Astrocyte of the cerebellum (primary cell): ENCODE measurements around the gene PMS1.
"Not testable (repeated sequence)": the region's sequence is repeated elsewhere in the genome, so short reads cannot be mapped to it uniquely, and the experiment has no call there.

ENCODE experiments used
- DNase-seq: peaks from one replicate; pipeline ENCODE4 v3.0.0-alpha.2; 2011; ENCODE audit warnings: low read depth
- H3K4me3 ChIP-seq: 2 replicates; pipeline ENCODE4 v1.5.1; 2011; ENCODE audit warnings: mild to moderate bottlenecking, low read depth, low read length, moderate library complexity
- in situ Hi-C: cut with HindIII; loops from 2 replicates; pipeline ENCODE4 v1.10.0; 2017; ENCODE audit warnings: low sequenced_read_pairs
- TF ChIP-seq, protein P1 (sequence below): IDR thresholded peaks from 2 replicates; pipeline ENCODE4 v1.5.1; 2012; ENCODE audit warnings: low read length, low read depth, moderate library complexity, mild to moderate bottlenecking; ENCODE audit errors: missing control alignments

The PMS1 gene

GRCh38 chr2:189830510-189830909 lies 46.3 kb downstream of the PMS1 start:
- in situ Hi-C loops: no loop called here

DNA sequence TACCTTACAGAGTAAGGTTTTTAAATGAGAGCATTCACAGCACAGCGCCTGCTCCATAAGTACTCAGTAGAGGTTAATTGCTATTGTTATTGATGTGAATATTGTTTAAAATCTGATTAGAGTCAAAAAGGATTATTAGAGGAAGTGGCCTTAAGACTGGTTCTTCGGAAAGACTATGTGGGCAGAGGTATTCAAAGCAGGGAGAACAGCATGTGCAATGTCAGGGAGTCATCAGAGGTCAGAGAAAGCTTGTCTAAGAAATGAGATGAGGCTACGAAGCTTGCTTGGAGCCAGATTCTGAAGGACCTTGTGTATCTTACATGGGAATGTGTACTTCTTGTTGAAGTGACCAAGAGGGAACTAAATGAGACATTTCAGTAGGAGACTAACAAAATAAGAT lies 49.8 kb downstream of the PMS1 start:
- in situ Hi-C loops: no loop called here
- DNase-seq: no peak
- H3K4me3 ChIP-seq: no peak overlapping the region
- TF ChIP-seq, protein P1, sequence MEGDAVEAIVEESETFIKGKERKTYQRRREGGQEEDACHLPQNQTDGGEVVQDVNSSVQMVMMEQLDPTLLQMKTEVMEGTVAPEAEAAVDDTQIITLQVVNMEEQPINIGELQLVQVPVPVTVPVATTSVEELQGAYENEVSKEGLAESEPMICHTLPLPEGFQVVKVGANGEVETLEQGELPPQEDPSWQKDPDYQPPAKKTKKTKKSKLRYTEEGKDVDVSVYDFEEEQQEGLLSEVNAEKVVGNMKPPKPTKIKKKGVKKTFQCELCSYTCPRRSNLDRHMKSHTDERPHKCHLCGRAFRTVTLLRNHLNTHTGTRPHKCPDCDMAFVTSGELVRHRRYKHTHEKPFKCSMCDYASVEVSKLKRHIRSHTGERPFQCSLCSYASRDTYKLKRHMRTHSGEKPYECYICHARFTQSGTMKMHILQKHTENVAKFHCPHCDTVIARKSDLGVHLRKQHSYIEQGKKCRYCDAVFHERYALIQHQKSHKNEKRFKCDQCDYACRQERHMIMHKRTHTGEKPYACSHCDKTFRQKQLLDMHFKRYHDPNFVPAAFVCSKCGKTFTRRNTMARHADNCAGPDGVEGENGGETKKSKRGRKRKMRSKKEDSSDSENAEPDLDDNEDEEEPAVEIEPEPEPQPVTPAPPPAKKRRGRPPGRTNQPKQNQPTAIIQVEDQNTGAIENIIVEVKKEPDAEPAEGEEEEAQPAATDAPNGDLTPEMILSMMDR: no peak

More at GRCh38 chr2:189830510-189830909, 46.3 kb downstream of the PMS1 start:
- no peak for DNase-seq
- H3K4me3 ChIP-seq: no peak overlapping the region
- TF ChIP-seq, protein P1: no peak

- DNase-seq, in situ Hi-C loops, H3K4me3 ChIP-seq: not testable (repeated sequence)
Measured at GRCh38 chr2:189834642-189835041, 50.4 kb downstream of the PMS1 start.

DNA sequence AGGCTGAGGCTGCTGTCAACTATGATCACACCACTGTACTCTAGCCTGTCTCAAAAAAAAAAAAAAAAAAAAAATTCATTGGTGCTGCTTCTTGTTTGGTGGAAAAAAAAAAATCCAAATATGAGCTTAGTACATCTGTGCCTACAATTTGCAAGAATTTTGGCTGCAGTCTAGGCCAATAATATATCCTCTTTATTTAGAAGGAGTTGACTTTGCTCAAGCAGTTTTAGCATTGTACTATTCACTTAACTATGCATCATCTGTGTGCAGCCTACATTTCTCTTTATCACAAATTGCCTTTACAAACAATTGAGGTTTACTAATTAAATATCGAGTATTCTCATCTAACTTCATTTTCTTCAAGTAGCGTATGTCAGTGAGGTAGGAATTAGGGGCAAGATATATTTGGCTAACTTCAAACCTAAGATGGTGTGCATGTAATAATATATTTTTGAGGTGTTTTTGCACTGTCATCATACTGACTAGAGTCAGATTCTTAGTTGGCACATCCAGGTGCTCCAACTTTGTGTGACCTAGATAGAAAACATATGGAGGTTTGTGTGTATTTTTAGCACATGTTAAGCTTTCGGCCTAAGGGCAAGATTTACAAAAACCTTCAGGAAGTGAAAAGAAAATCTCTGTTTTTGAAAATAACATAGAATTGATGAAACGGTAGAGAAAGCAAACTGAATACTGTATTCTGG lies 51.8 kb downstream of the PMS1 start:
- in situ Hi-C loops: no loop called here
- H3K4me3 ChIP-seq: no peak overlapping the region
- DNase-seq: no peak
- TF ChIP-seq, protein P1: no peak

DNA sequence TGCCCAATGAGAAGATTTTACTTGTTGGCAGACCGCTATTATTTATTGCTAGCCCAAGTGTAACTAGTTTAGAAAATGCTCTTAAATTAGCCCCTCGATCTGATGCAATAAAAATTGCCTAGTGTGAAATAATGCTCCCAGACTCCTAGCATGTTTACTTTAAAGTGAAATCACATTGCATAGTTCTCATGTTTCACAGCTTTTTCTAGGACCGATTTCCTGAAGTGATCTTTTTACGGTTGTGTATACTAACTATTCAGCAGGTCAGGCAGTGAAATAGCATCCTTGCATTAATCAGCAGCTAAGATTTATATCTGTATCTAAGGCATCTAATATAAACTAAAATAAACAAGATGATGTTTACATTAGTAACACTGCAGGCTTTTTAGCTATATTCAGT lies 52.4 kb downstream of the PMS1 start:
- no peak overlapping the region for H3K4me3 ChIP-seq
- in situ Hi-C loops: no loop called here
- TF ChIP-seq, protein P1: no peak
- DNase-seq: peak; percentile 18

DNA sequence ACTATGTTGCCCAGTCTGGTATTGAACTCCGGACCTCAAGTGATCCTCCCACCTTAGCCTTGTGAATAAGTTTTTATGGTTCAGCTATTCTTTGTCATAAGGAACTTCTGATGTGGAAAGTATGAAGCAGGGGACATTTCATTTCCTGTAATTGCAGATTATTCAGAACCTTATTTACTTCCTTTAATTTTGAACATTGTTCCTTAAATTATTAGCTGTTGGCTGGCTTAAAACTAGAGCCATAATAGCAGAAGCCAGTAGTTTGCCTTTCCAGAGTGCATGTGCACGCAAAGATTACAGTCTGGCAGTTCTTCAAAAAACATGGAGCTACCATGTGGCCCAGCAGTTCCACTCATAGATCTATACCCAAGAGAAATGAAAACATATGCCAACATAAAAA lies 53.1 kb downstream of the PMS1 start:
- no peak for DNase-seq
- TF ChIP-seq, protein P1: no peak
- H3K4me3 ChIP-seq: no peak overlapping the region
- in situ Hi-C loops: no loop called here

- no peak for DNase-seq
- in situ Hi-C loops: no loop called here
- TF ChIP-seq, protein P1: no peak
Measured at GRCh38 chr2:189841019-189841418, 56.8 kb downstream of the PMS1 start.

More at GRCh38 chr2:189841019-189841418, 56.8 kb downstream of the PMS1 start:
- H3K4me3 ChIP-seq: no peak overlapping the region
